T-helper 2 cell treated with Interferon-gamma antibody and Interleukin-4, amounts not matched to agents 5 μg/mL and 100 μg/mL, for 36 hours (primary cell): ENCODE results near the gene LRPAP1.

ENCODE experiments used
- DNase-seq: peaks from one replicate; pipeline ENCODE4 v3.0.0; 2021; ENCODE audit warnings: low spot score
- H3K27ac Mint-ChIP-seq: one replicate; pipeline ENCODE4 v1.8.0; 2021; ENCODE audit warnings: mild to moderate bottlenecking, mixed read lengths
- H3K27me3 Mint-ChIP-seq: one replicate; pipeline ENCODE4 v1.8.0; 2021; ENCODE audit warnings: low read depth, mixed read lengths
- H3K36me3 Mint-ChIP-seq: one replicate; pipeline ENCODE4 v1.8.0; 2021; ENCODE audit warnings: low read depth, mixed read lengths
- H3K4me1 Mint-ChIP-seq: one replicate; pipeline ENCODE4 v1.8.0; 2021; ENCODE audit warnings: low read depth, mixed read lengths
- H3K4me3 Mint-ChIP-seq: one replicate; pipeline ENCODE4 v1.8.0; 2022; ENCODE audit warnings: mild to moderate bottlenecking, moderate library complexity, mixed read lengths
- H3K9me3 Mint-ChIP-seq: one replicate; pipeline ENCODE4 v1.8.0; 2021; ENCODE audit warnings: mixed read lengths

LRPAP1 gene

DNA sequence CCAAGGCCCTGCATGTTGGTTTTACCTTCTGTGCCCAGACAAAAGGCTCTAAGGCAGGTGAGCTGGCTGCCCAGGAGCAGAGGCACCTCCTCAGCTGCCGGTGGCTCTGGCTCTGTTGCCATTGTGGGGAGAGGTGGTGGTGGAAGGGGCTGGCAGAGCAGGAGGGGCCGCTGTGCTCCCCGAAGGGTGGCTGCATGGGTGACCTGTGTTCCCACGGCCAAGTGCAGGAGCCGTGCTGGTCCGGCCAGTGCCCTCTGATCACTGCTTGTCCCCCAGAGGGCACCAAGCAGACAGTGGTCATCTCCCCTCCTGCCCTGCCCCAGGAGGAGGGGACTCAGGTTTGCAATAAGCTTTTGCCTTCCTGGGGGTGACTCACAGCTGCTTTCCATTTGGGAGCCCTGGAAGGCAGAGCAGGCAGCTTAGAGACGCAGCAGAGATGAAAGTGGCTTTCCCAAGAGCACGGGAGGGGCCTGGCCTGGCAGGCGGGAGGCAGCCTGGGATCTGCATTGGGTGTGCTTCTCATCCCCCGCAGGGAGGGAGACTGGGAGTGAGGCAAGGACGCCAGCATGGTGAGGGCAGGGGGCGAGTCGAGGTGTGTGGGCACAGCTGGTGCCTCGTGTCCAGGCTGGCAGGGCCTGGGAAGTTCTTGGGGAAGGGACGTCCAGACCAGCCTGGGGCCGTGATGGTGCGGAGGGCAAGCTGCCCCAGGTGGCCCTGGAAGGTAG, 40.4 kb downstream of the LRPAP1 start:
- H3K27ac Mint-ChIP-seq, result no peak overlapping the region
- H3K4me1 Mint-ChIP-seq, result no peaks in the 10 kb centered on the region

DNA sequence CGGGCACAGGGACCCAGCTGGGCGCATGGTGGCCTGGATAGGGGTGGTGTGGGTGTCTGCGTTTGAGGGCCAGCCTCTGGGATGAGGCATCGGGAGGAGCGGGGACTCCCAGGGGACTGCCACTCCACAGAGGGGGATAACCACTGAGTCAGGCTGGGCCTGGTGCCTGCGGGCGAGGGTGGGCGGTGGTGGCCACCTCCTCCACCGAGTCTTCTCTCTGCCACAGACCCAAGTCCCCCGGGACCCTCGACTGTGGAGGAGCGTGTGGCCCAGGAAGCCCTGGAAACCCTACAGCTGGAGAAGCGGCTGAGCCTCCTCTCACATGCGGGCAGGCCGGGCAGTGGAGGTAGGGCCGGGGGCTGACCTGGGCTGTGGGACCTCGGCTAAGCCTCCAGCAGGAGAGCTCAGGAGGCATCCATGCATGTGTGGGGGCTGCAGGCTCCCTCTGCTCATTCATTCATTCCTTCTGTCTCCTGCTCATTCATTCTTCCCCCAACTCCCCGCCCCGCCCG, 42.7 kb downstream of the LRPAP1 start:
- Mint-ChIP-seq H3K9me3 (no peaks in the 10 kb centered on the region), H3K4me3 (no peak overlapping the region), H3K4me1 (no peaks in the 10 kb centered on the region), H3K36me3 (no peaks in the 10 kb centered on the region), H3K27ac (no peak overlapping the region), H3K27me3 (peaks cover 14% of the 10 kb centered on the region)
- no peak for DNase-seq

More for the DNA sequence above, 40.4 kb downstream of the LRPAP1 start:
- peaks cover 8% of the 10 kb centered on the region for H3K27me3 Mint-ChIP-seq
- DNase-seq, result no peak
- no peak overlapping the region for H3K4me3 Mint-ChIP-seq
- no peaks in the 10 kb centered on the region for H3K36me3 Mint-ChIP-seq
- H3K9me3 Mint-ChIP-seq, result no peaks in the 10 kb centered on the region

- H3K27ac Mint-ChIP-seq, result no peak overlapping the region
- DNase-seq, result no peak
- H3K4me1 Mint-ChIP-seq, result no peaks in the 10 kb centered on the region
- peaks cover 14% of the 10 kb centered on the region for H3K27me3 Mint-ChIP-seq
- H3K4me3 Mint-ChIP-seq, result no peak overlapping the region
- no peaks in the 10 kb centered on the region for H3K36me3 Mint-ChIP-seq
- no peaks in the 10 kb centered on the region for H3K9me3 Mint-ChIP-seq
Observed at GRCh38 chr4:3488820-3489219, 43.4 kb downstream of the LRPAP1 start.

DNA sequence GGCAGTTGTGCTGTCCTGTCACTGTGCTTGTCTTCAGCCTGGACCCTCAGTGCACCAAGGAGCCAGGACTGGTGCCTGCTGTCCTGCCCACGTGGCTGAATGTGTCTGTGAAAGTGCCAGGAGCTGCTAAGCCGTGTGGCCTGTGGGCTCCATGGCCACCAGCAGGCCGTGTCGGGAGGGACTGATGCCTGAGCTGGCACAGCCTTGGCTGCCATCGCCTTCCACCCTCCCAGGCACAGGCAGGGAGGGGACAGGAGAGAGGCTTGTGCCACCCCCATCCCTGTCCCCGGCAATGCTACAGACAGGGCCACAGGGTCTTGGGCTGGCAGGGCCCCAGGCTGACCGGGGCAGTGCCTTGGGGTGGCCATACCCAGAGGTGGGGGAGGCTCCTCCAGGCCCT, 44.4 kb downstream of the LRPAP1 start:
- Mint-ChIP-seq H3K9me3 (no peaks in the 10 kb centered on the region), H3K27ac (no peak overlapping the region), H3K36me3 (no peaks in the 10 kb centered on the region), H3K4me3 (no peak overlapping the region), H3K27me3 (peaks cover 14% of the 10 kb centered on the region), H3K4me1 (no peaks in the 10 kb centered on the region)
- no peak for DNase-seq

- H3K27ac Mint-ChIP-seq, result no peak overlapping the region
- H3K9me3 Mint-ChIP-seq, result no peaks in the 10 kb centered on the region
- no peak for DNase-seq
- H3K4me1 Mint-ChIP-seq, result no peaks in the 10 kb centered on the region
- no peak overlapping the region for H3K4me3 Mint-ChIP-seq
- H3K36me3 Mint-ChIP-seq, result no peaks in the 10 kb centered on the region
- H3K27me3 Mint-ChIP-seq, result peaks cover 15% of the 10 kb centered on the region
Observed at GRCh38 chr4:3486541-3487540, 45.4 kb downstream of the LRPAP1 start.

- Mint-ChIP-seq H3K27me3 (peaks cover 14% of the 10 kb centered on the region), H3K27ac (no peak overlapping the region), H3K4me3 (no peak overlapping the region), H3K9me3 (no peaks in the 10 kb centered on the region), H3K4me1 (no peaks in the 10 kb centered on the region), H3K36me3 (no peaks in the 10 kb centered on the region)
- no peak for DNase-seq
Observed at GRCh38 chr4:3485886-3486540, 46.2 kb downstream of the LRPAP1 start.

DNA sequence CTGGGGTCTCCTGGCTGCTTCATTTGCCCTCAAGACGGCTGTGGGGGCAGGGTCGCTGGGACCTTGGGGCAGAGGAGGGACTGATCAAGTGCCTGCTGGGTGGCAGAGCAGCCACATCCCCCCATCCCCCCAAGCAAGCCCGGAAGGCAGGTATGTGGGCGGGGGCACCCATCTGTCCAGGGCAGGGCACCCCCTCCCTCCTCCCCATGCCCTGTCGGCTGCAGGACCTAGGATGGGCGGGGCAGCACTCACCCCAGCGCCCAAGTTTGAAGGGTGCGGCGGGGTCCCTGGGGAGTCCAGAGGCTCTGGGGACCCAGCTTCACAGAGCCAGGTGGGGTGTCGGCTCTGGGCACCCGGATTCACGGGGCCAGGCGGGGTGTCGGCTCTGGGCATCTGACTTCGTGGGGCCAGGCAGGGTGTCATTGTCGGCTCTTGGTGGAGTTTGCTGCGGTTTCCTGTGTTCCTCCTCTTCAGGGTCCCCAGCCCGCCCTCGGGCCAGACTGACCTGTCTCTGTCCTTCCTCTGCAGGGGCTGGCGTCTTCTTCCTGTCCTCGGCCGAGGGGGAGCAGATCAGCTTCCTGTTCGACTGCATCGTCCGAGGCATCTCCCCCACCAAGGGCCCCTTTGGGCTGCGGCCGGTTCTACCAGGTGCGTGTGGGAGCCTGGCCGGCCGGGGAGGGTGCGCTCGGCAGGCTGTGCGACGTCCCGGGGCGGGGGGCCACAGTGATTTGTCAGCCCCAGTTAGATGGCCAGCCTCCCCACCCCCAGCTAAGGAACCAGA, 47.0 kb downstream of the LRPAP1 start:
- peaks cover 15% of the 10 kb centered on the region for H3K27me3 Mint-ChIP-seq
- no peaks in the 10 kb centered on the region for H3K9me3 Mint-ChIP-seq
- no peaks in the 10 kb centered on the region for H3K4me1 Mint-ChIP-seq
- H3K27ac Mint-ChIP-seq, result no peak overlapping the region
- no peak overlapping the region for H3K4me3 Mint-ChIP-seq
- no peaks in the 10 kb centered on the region for H3K36me3 Mint-ChIP-seq
- DNase-seq, result no peak

DNA sequence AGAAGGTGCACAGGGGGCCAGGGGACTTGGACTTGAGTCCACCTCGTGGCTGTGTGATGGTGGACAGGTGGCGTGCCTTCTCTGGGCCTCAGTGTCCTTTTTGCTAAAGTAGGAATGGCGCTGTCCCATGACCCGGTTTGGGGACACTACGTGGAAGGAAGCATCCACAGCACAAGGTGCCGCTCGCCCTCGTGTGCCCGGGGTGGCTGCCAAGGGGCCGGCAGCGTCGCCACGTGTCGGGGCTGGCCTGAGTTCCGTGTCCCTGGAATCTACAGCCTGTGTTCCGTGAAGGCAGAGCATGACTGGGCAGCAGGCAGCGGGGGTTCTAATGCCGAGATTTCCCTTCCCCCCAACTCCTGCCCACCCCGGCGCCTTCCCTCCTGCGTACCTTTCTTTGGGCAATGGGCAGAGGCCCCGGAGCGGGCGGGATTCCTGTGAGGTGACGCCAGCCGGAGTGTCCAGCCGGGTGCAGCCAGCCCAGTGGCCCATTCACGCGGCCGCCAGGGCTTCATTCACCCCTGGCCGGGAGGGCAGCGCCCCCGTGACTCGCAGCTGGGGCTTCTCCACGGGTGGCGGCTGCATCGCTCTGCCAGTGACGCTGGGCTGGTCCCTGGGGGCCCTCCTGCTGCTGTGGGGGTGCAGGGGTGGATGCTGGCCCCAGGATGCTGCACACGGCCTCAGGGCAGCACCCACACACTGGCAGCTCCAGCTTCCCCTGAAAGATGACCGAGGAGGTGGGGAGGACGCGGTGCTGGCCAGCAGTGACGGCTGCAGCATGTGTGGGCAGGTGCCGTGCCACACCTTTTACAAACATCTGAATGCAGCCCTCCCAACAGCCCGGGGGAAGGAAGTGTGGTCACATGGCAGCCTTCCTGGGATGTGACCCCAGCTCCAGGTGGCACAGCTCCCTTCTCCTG, 47.9 kb downstream of the LRPAP1 start:
- no peaks in the 10 kb centered on the region for H3K36me3 Mint-ChIP-seq
- H3K9me3 Mint-ChIP-seq, result no peaks in the 10 kb centered on the region
- H3K27ac Mint-ChIP-seq, result no peak overlapping the region
- no peak overlapping the region for H3K4me3 Mint-ChIP-seq
- peaks cover 15% of the 10 kb centered on the region for H3K27me3 Mint-ChIP-seq
- DNase-seq, result no peak
- H3K4me1 Mint-ChIP-seq, result no peaks in the 10 kb centered on the region

DNA sequence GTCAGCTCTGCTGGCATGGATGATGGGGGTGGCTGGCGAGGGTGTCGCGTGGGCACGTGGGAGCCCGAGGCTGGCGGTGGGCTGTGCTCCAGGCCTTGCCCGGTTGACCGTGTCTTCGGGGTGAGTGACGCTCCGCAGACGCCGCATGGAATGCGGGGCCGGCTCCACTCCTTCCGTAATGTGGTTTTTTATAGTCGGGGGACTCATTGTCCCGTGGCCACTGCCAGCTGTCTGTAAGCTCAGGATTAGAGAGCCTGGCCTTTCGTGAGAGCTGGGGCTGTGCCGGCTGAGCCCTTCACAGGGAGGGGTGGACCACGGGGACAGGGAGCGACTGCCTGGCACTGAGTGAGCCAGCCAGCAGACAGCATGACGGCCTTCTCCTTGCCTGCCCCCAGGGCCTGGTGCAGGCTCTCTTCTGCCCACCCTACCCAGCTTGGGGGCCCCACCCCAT, 48.7 kb downstream of the LRPAP1 start:
- Mint-ChIP-seq H3K36me3 (no peaks in the 10 kb centered on the region), H3K27me3 (peaks cover 15% of the 10 kb centered on the region), H3K27ac (no peak overlapping the region), H3K4me3 (no peak overlapping the region), H3K4me1 (no peaks in the 10 kb centered on the region), H3K9me3 (no peaks in the 10 kb centered on the region)
- DNase-seq, result no peak

DNA sequence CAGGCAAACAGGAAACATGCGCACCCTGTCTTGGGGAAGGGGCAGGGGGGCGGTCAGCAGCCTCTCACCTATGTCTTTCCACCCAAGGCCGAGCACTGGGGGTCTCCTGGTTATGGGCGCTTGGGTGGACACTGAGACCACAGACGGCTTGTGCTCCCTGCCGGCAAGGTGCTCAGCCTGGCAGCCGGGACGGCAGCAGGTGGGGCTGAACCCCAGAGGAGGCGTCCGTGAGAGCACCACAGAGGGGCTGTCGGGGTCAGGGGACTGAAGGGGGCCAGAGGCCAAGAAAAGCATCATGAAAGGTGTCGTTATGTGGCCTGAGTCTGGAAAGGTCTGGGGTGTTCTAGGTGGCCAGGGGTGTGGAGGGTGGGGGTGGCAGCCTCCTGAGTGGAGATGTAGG, 49.5 kb downstream of the LRPAP1 start:
- Mint-ChIP-seq H3K4me1 (no peaks in the 10 kb centered on the region), H3K36me3 (no peaks in the 10 kb centered on the region), H3K27ac (no peak overlapping the region), H3K9me3 (no peaks in the 10 kb centered on the region), H3K27me3 (peaks cover 15% of the 10 kb centered on the region), H3K4me3 (no peak overlapping the region)
- DNase-seq, result no peak

DNA sequence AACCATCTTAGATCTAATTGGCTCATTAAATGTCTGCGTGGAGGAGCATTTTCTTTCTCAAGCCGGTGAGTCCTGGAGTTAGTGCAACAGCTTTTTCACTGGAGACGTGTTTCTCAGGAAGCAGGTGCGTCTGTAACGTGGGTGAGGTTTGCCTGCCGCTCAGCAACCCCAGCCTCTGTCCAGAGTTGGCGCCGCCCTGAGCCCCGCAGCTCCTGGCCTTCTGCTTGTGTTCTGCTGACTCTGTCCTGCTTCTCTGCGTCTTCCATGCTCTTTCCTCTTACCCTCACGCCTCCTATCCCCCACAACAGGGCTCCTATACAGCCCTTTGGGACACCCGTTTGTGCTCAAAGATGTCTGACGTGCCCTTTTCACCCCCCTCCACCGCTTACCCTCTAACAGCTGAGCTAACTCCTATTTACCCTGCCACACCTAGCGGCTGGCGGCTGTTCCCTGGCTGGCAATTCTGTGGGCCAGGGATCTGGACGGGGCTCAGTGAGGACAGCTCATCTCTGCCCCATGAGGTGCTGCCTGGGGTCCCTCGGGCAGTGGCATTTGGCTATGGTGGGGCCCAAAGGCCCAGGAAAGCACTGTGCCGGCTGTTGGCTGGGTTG, 50.3 kb downstream of the LRPAP1 start:
- H3K36me3 Mint-ChIP-seq, result no peaks in the 10 kb centered on the region
- H3K27ac Mint-ChIP-seq, result no peak overlapping the region
- DNase-seq, result no peak
- no peaks in the 10 kb centered on the region for H3K4me1 Mint-ChIP-seq
- H3K9me3 Mint-ChIP-seq, result no peaks in the 10 kb centered on the region
- H3K4me3 Mint-ChIP-seq, result no peak overlapping the region
- peaks cover 15% of the 10 kb centered on the region for H3K27me3 Mint-ChIP-seq

DNA sequence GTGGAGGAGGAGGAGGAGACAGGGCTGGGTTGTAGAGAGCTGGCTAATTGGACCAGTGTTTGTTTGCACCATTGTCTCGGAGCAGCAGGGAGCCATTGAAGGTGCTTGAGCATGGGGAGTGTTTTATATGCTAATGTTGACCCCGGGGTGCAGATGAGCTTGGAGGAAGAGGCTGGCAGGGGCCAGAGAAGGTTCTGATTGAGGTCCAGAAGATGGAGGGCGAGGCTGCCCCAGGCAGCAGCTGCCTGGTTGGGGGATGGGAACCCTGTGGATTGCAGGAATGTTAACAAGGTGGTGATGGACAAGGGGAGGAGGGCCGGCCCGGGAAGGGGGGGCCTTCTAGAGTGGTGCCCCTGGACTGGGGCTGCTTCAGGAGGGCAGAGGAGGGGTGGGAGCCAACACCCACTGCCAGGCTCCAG, 51.1 kb downstream of the LRPAP1 start:
- DNase-seq, result no peak

More for the DNA sequence above, 51.1 kb downstream of the LRPAP1 start:
- Mint-ChIP-seq H3K4me1 (no peaks in the 10 kb centered on the region), H3K4me3 (no peak overlapping the region), H3K36me3 (no peaks in the 10 kb centered on the region), H3K9me3 (no peaks in the 10 kb centered on the region), H3K27me3 (peaks cover 11% of the 10 kb centered on the region), H3K27ac (no peak overlapping the region)
